Mammary epithelial cell (primary cell): ENCODE measurements around the gene BCL11A.

Source experiments
- CTCF ChIP-seq, 2 donors: IDR thresholded peaks in 1 of 2; conservative IDR thresholded peaks in 1 of 2; 2 replicates each; pipeline ENCODE4 v1.5.1; 2011 to 2012; ENCODE audit warnings: inconsistent platforms in 2 of 2, low read length in 2 of 2, mild to moderate bottlenecking in 2 of 2, control low read depth in 1 of 2, low read depth in 1 of 2; ENCODE audit not compliant: insufficient read depth in 1 of 2; ENCODE audit errors: extremely low read depth in 1 of 2
- EZH2 ChIP-seq: IDR thresholded peaks from 2 replicates; pipeline ENCODE4 v1.6.1; 2012; ENCODE audit warnings: low read length, inconsistent platforms, borderline replicate concordance

GRCh38 chr2:60549238-60549927 is 4.1 kb downstream of the BCL11A start:
- TF ChIP-seq CTCF (conservative IDR thresholded peaks at IDR 0.05 in 1 of 2, IDR thresholded peaks at IDR 0.05 in 1 of 2; ENCODE audit: extremely low read depth in 1 of 2, insufficient read depth in 1 of 2, low read depth in 1 of 2, low read length in 2 of 2) (no peak), EZH2 (no peak)
